Brain microvascular endothelial cell (primary cell): ENCODE results near the gene TFDP2.

Experiments
- DNase-seq: peaks from one replicate; pipeline ENCODE4 v3.0.0-alpha.2; 2020
- H3K27ac ChIP-seq: fragments of 250-450 bp; sonication (Bioruptor Pico); 2 replicates; pipeline ENCODE4 v1.5.1; 2020; ENCODE audit warnings: mild to moderate bottlenecking, moderate library complexity
- H3K27me3 ChIP-seq: fragments of 250-450 bp; sonication (Bioruptor Pico); replicated peaks from 2 replicates; pipeline ENCODE4 v1.5.1; 2020; ENCODE audit warnings: mild to moderate bottlenecking
- H3K36me3 ChIP-seq: fragments of 250-450 bp; sonication (Bioruptor Pico); replicated peaks from 2 replicates; pipeline ENCODE4 v1.5.1; 2020; ENCODE audit warnings: mild to moderate bottlenecking
- H3K4me3 ChIP-seq: 2 replicates; pipeline ENCODE4 v1.5.1; 2011; ENCODE audit warnings: low read depth, mild to moderate bottlenecking, control low read depth, low read length, moderate library complexity
- CTCF ChIP-seq: IDR thresholded peaks from 2 replicates; pipeline ENCODE4 v1.5.1; 2011; ENCODE audit warnings: low read depth, mild to moderate bottlenecking, moderate library complexity, low read length, control low read depth, inconsistent platforms; ENCODE audit errors: missing control alignments
- in situ Hi-C: cut with HindIII; loops from 2 replicates; pipeline ENCODE4 v1.10.0; 2017; ENCODE audit warnings: low sequenced_read_pairs, low pct_ligation_motif_present

TFDP2 gene

GRCh38 chr3:141949399-141949798, 199.9 kb downstream of the TFDP2 start:
- H3K4me3 ChIP-seq = no peak overlapping the region
- no peak overlapping the region for H3K27ac ChIP-seq
- in situ Hi-C loops = no loop called here
- DNase-seq = no peak
- H3K27me3 ChIP-seq = no peaks in the 10 kb centered on the region
- H3K36me3 ChIP-seq = no peaks in the 10 kb centered on the region
- no peak for TF ChIP-seq CTCF

GRCh38 chr3:141945726-141946485, 203.4 kb downstream of the TFDP2 start:
- DNase-seq = no peak
- Histone ChIP-seq H3K36me3 (no peaks in the 10 kb centered on the region), H3K27me3 (no peaks in the 10 kb centered on the region), H3K4me3 (no peak overlapping the region), H3K27ac (no peak overlapping the region)
- TF ChIP-seq CTCF = no peak
- in situ Hi-C loops = no loop called here

GRCh38 chr3:141942006-141942405, 207.3 kb downstream of the TFDP2 start:
- DNase-seq = no peak
- Histone ChIP-seq H3K27me3 (no peaks in the 10 kb centered on the region), H3K36me3 (no peaks in the 10 kb centered on the region), H3K27ac (no peak overlapping the region), H3K4me3 (no peak overlapping the region)
- TF ChIP-seq CTCF = no peak
- in situ Hi-C loops = no loop called here

GRCh38 chr3:141941093-141941492, 208.3 kb downstream of the TFDP2 start:
- Histone ChIP-seq H3K27ac (no peak overlapping the region), H3K36me3 (no peaks in the 10 kb centered on the region), H3K27me3 (no peaks in the 10 kb centered on the region), H3K4me3 (no peak overlapping the region)
- no peak for DNase-seq
- in situ Hi-C loops = no loop called here
- TF ChIP-seq CTCF = no peak

- peak; percentile 53 for DNase-seq
- H3K27ac ChIP-seq = no peak overlapping the region
- no peaks in the 10 kb centered on the region for H3K36me3 ChIP-seq
- H3K27me3 ChIP-seq = no peaks in the 10 kb centered on the region
- in situ Hi-C loops = no loop called here
- no peak overlapping the region for H3K4me3 ChIP-seq
- TF ChIP-seq CTCF = peak; percentile 43
Observed at GRCh38 chr3:141940194-141940776, 209.1 kb downstream of the TFDP2 start.
